K562 (cell line): ENCODE measurements around the gene CFAP58. TPM values are rescaled to one million over a fixed set of nuclear protein-coding genes. Genes with fewer than 3 reads are reported as not detected.
A peak's percentile ranks its signal among the peaks of the same experiment; 100 is the strongest.

ENCODE experiments used
- FOXK2 ChIP-seq, 2 experiments: fragments of 450-650 bp; IDR thresholded peaks in 1 of 2; conservative IDR thresholded peaks in 1 of 2; 2 replicates each; pipeline ENCODE4 v1.6.1; 2016; ENCODE audit warnings: low read depth in 2 of 2, mild to moderate bottlenecking in 1 of 2
- GABPB2 ChIP-seq: fragments of 250-450 bp; sonication (Bioruptor Pico); conservative IDR thresholded peaks from 2 replicates; pipeline ENCODE4 v1.5.1; 2021; ENCODE audit warnings: mild to moderate bottlenecking
- KAT8 ChIP-seq: fragments of 450-650 bp; IDR thresholded peaks from 2 replicates; pipeline ENCODE4 v1.6.1; 2016; ENCODE audit warnings: low read depth, mild to moderate bottlenecking
- NCOA1 ChIP-seq: fragments of 450-650 bp; IDR thresholded peaks from 2 replicates; pipeline ENCODE4 v1.6.1; 2016; ENCODE audit warnings: low read depth
- NCOA4 ChIP-seq: fragments of 450-650 bp; IDR thresholded peaks from 2 replicates; pipeline ENCODE4 v1.6.1; 2018; ENCODE audit warnings: mild to moderate bottlenecking; ENCODE audit not compliant: partially characterized antibody
- NR2C2 ChIP-seq, 2 experiments: fragments of 200-800 bp in 1 of 2; sonication (Bioruptor generic) in 1 of 2; sonication (generic) in 1 of 2; formaldehyde crosslinking in 1 of 2; IDR thresholded peaks; 2 replicates each; pipeline versions ENCODE4 v1.6.1 to v1.8.0; 2016 to 2022; ENCODE audit warnings: mild to moderate bottlenecking in 1 of 2, missing compliant biosample characterization in 1 of 2, missing genetic modification characterization in 1 of 2, missing genetic modification reagents in 1 of 2
- NUFIP1 ChIP-seq: fragments of 450-650 bp; IDR thresholded peaks from 2 replicates; pipeline ENCODE4 v1.6.1; 2018; ENCODE audit not compliant: partially characterized antibody
- RBM39 ChIP-seq: fragments of 200-400 bp; formaldehyde crosslinking; optimal IDR thresholded peaks from 2 replicates; pipeline ENCODE3; 2018; ENCODE audit warnings: low read depth, low read length
- TCFL5 ChIP-seq: fragments of 250-450 bp; sonication (Bioruptor Pico); conservative IDR thresholded peaks from 2 replicates; pipeline ENCODE4 v1.6.1; 2021; ENCODE audit warnings: mild to moderate bottlenecking, moderate library complexity, matching md5 sums
- ZKSCAN1 ChIP-seq: fragments of 150-350 bp; IDR thresholded peaks from 2 replicates; pipeline ENCODE4 v1.6.1; 2016; ENCODE audit warnings: low read depth, low read length
- polyA plus RNA-seq, 8 experiments: library from polyadenylated mRNA; depleted of rRNA in 4 of 8; stranded (reverse) in 5 of 8; unstranded in 3 of 8; fragments of >200 nt; fragmentation: Nextera tagmentation in 2 of 8; fragmentation: Illumina TruSeq in 1 of 8; extraction: Ambion mirVana in 2 of 8; extraction: Trizol in 1 of 8; gene quantifications; 2 replicates each; pipeline versions ENCODE4 v1.2.1 to v1.2.3, GENCODE V29; 2011 to 2014; ENCODE audit warnings: inconsistent platforms in 1 of 8, missing spikeins in 1 of 8
- total RNA-seq, 7 experiments: library from RNA; depleted of rRNA in 6 of 7; stranded (reverse); fragments of >200 nt in 6 of 7; fragmentation: Illumina TruSeq in 2 of 7; extraction: Trizol in 2 of 7; gene quantifications; 2 replicates each; pipeline versions ENCODE4 v1.2.1 to v1.2.3, GENCODE V29; 2011 to 2021; ENCODE audit warnings: low replicate concordance in 1 of 7
- TF ChIP-seq, protein P1 (sequence below): fragments of 250-450 bp; sonication (Bioruptor Pico); IDR thresholded peaks from 2 replicates; pipeline ENCODE4 v1.4.0; 2020; ENCODE audit warnings: mild to moderate bottlenecking, moderate library complexity
- TF ChIP-seq, protein P2 (sequence below): sonication (generic); formaldehyde crosslinking; IDR thresholded peaks from 2 replicates; pipeline ENCODE4 v1.8.0; 2022; ENCODE audit warnings: mild to moderate bottlenecking, missing genetic modification reagents
- TF ChIP-seq, protein P3 (sequence below): sonication (generic); formaldehyde crosslinking; IDR thresholded peaks from 2 replicates; pipeline ENCODE4 v1.8.0; 2022; ENCODE audit warnings: missing genetic modification reagents, mild to moderate bottlenecking, moderate library complexity, borderline replicate concordance
- TF ChIP-seq, protein P4 (sequence below): IDR thresholded peaks from 2 replicates; pipeline ENCODE4 v1.6.1; 2011; ENCODE audit not compliant: insufficient read length; ENCODE audit errors: extremely low read depth
- TF ChIP-seq, protein P5 (sequence below): fragments of 250-450 bp; sonication (Bioruptor Pico); IDR thresholded peaks from 2 replicates; pipeline ENCODE4 v1.8.0; 2021; ENCODE audit warnings: borderline replicate concordance, mild to moderate bottlenecking, moderate library complexity; ENCODE audit not compliant: poor library complexity, severe bottlenecking
- TF ChIP-seq, protein P6 (sequence below): fragments of 450-650 bp; IDR thresholded peaks from 2 replicates; pipeline ENCODE4 v1.6.1; 2017; ENCODE audit warnings: antibody characterized with exemption
- TF ChIP-seq, protein P7 (sequence below): fragments of 250-450 bp; sonication (Bioruptor Pico); IDR thresholded peaks from 2 replicates; pipeline ENCODE4 v1.5.0; 2020; ENCODE audit warnings: mild to moderate bottlenecking

Gene CFAP58
- total and polyA plus RNA-seq, 9 of the 15 experiments (the other 6 are each of a cell fraction or from before 2014, with no cell fraction given) = 0.08 to 2.0 (median 0.71) TPM

DNA sequence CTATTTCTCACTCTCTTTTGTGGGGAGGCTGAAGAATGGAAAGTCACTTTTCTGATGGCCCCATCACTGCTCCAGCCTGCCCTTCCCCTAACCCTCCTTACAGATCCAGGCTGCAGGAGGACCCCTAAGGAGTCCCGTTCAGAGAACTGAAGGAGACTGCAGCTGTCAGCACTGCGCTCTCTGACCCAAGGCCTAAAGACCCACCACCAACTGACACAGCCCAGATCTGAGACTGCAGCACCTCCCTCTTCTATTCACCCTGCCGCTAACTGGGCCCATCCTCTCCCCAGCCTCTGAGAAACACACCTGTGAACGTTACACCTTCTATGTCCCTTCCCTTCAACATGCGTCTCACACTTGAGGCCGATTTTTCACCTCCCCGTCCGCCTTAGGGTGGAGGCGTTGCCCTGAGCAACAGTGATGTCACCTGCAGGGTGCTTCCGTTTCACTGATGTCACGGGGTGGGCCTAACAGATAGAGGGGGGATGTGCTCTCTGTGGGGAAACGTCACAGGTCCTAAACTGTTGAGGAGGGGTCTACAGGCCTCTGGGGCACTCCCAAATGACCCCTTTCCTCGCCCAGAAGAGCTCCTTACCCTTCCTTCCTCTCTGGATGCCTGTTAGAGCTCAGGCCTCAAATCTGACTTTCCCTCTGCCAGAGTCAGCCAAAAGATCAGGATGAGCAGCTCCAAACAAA lies 20.5 kb upstream of the CFAP58 start (continued):
- TF ChIP-seq, protein P1, sequence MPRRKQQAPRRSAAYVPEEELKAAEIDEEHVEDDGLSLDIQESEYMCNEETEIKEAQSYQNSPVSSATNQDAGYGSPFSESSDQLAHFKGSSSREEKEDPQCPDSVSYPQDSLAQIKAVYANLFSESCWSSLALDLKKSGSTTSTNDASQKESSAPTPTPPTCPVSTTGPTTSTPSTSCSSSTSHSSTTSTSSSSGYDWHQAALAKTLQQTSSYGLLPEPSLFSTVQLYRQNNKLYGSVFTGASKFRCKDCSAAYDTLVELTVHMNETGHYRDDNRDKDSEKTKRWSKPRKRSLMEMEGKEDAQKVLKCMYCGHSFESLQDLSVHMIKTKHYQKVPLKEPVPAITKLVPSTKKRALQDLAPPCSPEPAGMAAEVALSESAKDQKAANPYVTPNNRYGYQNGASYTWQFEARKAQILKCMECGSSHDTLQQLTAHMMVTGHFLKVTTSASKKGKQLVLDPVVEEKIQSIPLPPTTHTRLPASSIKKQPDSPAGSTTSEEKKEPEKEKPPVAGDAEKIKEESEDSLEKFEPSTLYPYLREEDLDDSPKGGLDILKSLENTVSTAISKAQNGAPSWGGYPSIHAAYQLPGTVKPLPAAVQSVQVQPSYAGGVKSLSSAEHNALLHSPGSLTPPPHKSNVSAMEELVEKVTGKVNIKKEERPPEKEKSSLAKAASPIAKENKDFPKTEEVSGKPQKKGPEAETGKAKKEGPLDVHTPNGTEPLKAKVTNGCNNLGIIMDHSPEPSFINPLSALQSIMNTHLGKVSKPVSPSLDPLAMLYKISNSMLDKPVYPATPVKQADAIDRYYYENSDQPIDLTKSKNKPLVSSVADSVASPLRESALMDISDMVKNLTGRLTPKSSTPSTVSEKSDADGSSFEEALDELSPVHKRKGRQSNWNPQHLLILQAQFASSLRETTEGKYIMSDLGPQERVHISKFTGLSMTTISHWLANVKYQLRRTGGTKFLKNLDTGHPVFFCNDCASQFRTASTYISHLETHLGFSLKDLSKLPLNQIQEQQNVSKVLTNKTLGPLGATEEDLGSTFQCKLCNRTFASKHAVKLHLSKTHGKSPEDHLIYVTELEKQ (CRISPR knock-in tag) = no peak
- TF ChIP-seq, protein P2, sequence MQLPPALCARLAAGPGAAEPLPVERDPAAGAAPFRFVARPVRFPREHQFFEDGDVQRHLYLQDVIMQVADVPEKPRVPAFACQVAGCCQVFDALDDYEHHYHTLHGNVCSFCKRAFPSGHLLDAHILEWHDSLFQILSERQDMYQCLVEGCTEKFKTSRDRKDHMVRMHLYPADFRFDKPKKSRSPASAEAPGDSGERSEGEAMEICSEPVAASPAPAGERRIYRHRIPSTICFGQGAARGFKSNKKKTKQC = no peak
- TF ChIP-seq KAT8 = no peak
- TF ChIP-seq, protein P3, sequence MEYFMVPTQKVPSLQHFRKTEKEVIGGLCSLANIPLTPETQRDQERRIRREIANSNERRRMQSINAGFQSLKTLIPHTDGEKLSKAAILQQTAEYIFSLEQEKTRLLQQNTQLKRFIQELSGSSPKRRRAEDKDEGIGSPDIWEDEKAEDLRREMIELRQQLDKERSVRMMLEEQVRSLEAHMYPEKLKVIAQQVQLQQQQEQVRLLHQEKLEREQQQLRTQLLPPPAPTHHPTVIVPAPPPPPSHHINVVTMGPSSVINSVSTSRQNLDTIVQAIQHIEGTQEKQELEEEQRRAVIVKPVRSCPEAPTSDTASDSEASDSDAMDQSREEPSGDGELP (CRISPR knock-in tag) = no peak
- no peak for TF ChIP-seq NCOA4
- TF ChIP-seq ZKSCAN1 = no peak
- TF ChIP-seq NR2C2 (CRISPR knock-in tag; IDR thresholded peaks at IDR 0.05) = no peak
- TF ChIP-seq NR2C2 (tag; IDR thresholded peaks at IDR 0.05) = no peak
- TF ChIP-seq, protein P4, sequence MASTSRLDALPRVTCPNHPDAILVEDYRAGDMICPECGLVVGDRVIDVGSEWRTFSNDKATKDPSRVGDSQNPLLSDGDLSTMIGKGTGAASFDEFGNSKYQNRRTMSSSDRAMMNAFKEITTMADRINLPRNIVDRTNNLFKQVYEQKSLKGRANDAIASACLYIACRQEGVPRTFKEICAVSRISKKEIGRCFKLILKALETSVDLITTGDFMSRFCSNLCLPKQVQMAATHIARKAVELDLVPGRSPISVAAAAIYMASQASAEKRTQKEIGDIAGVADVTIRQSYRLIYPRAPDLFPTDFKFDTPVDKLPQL = no peak
- TF ChIP-seq, protein P5, sequence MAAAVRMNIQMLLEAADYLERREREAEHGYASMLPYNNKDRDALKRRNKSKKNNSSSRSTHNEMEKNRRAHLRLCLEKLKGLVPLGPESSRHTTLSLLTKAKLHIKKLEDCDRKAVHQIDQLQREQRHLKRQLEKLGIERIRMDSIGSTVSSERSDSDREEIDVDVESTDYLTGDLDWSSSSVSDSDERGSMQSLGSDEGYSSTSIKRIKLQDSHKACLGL (CRISPR knock-in tag) = no peak
- TF ChIP-seq, protein P6, sequence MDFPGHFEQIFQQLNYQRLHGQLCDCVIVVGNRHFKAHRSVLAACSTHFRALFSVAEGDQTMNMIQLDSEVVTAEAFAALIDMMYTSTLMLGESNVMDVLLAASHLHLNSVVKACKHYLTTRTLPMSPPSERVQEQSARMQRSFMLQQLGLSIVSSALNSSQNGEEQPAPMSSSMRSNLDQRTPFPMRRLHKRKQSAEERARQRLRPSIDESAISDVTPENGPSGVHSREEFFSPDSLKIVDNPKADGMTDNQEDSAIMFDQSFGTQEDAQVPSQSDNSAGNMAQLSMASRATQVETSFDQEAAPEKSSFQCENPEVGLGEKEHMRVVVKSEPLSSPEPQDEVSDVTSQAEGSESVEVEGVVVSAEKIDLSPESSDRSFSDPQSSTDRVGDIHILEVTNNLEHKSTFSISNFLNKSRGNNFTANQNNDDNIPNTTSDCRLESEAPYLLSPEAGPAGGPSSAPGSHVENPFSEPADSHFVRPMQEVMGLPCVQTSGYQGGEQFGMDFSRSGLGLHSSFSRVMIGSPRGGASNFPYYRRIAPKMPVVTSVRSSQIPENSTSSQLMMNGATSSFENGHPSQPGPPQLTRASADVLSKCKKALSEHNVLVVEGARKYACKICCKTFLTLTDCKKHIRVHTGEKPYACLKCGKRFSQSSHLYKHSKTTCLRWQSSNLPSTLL = no peak
- peak; percentile 25; the same call in 1 of the 2 replicates for TF ChIP-seq NCOA1
- no peak for TF ChIP-seq RBM39
- no peak for TF ChIP-seq TCFL5 (CRISPR knock-in tag)
- TF ChIP-seq, protein P7, sequence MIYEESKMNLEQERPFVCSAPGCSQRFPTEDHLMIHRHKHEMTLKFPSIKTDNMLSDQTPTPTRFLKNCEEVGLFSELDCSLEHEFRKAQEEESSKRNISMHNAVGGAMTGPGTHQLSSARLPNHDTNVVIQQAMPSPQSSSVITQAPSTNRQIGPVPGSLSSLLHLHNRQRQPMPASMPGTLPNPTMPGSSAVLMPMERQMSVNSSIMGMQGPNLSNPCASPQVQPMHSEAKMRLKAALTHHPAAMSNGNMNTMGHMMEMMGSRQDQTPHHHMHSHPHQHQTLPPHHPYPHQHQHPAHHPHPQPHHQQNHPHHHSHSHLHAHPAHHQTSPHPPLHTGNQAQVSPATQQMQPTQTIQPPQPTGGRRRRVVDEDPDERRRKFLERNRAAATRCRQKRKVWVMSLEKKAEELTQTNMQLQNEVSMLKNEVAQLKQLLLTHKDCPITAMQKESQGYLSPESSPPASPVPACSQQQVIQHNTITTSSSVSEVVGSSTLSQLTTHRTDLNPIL (CRISPR knock-in tag) = no peak
- TF ChIP-seq NUFIP1 = no peak
- TF ChIP-seq GABPB2 (CRISPR knock-in tag) = no peak
- peak in 1 of 2 experiments; percentile 49; a peak in 1 of 4 replicates for TF ChIP-seq FOXK2 (conservative IDR thresholded peaks at IDR 0.05 in 1 of 2, IDR thresholded peaks at IDR 0.05 in 1 of 2; ENCODE audit: low read depth in 2 of 2)
